G401 (cell line): Measurements from ENCODE around the gene FRAS1. TPM values are rescaled to one million over a fixed set of nuclear protein-coding genes. Genes with fewer than 3 reads are reported as not detected.
"Not testable (repeated sequence)": the region's sequence is repeated elsewhere in the genome, so short reads cannot be mapped to it uniquely, and the experiment has no call there.

ENCODE experiments used
- DNase-seq: peaks from one replicate; pipeline ENCODE4 v3.0.0-alpha.2; 2015; ENCODE audit warnings: low spot score
- in situ Hi-C: cut with HindIII; loops from 2 replicates; pipeline ENCODE4 v1.10.0; 2016; ENCODE audit warnings: low sequenced_read_pairs, mixed read lengths
- total RNA-seq: library from RNA; depleted of rRNA; stranded (reverse); fragments of >200 nt; shearing (Covaris generic); gene quantifications from 2 replicates; pipeline ENCODE4 v1.2.3, GENCODE V29; 2014

FRAS1 gene
- total RNA-seq, 1 experiment from 2014 or later: not detected

- DNase-seq: no peak
- in situ Hi-C loops: no loop called here
Measured at GRCh38 chr4:78543424-78544125, 486.5 kb downstream of the FRAS1 start.

- in situ Hi-C loops: no loop called here
- DNase-seq: no peak
Measured at GRCh38 chr4:78544678-78545077, 487.6 kb downstream of the FRAS1 start.

- in situ Hi-C loops: no loop called here
- DNase-seq: no peak
Measured at GRCh38 chr4:78545275-78546246, 488.4 kb downstream of the FRAS1 start.

GRCh38 chr4:78547899-78548298, 490.8 kb downstream of the FRAS1 start:
- in situ Hi-C loops: not testable (repeated sequence)

GRCh38 chr4:78548889-78549288, 491.8 kb downstream of the FRAS1 start:
- DNase-seq, in situ Hi-C loops: not testable (repeated sequence)

More at GRCh38 chr4:78547899-78548298, 490.8 kb downstream of the FRAS1 start:
- DNase-seq: not testable (repeated sequence)

- in situ Hi-C loops: no loop called here
- DNase-seq: no peak
Measured at GRCh38 chr4:78551420-78552351, 494.6 kb downstream of the FRAS1 start, which contains the start of gene ANXA3. TSS of gene ANXA3 (plus strand) at chr4:78551770. CDS start at chr4:78554474, 2,704 bp downstream.

- no peak for DNase-seq
- in situ Hi-C loops: no loop called here
Measured at GRCh38 chr4:78552389-78553042, 495.4 kb downstream of the FRAS1 start.

- in situ Hi-C loops: no loop called here
Measured at GRCh38 chr4:78553043-78553396, 495.9 kb downstream of the FRAS1 start.

GRCh38 chr4:78553529-78554060, 496.5 kb downstream of the FRAS1 start:
- in situ Hi-C loops: no loop called here
- no peak for DNase-seq

More at GRCh38 chr4:78553043-78553396, 495.9 kb downstream of the FRAS1 start:
- no peak for DNase-seq

GRCh38 chr4:78556665-78557064, 499.5 kb downstream of the FRAS1 start:
- in situ Hi-C loops: no loop called here
- DNase-seq: no peak

- in situ Hi-C loops: no loop called here
- DNase-seq: no peak
Measured at GRCh38 chr4:78557841-78558240, 500.7 kb downstream of the FRAS1 start.

GRCh38 chr4:78558410-78558809, 501.3 kb downstream of the FRAS1 start:
- no peak for DNase-seq
- in situ Hi-C loops: no loop called here

- no peak for DNase-seq
- in situ Hi-C loops: no loop called here
Measured at GRCh38 chr4:78560296-78560963, 503.3 kb downstream of the FRAS1 start.

GRCh38 chr4:78561677-78562076, 504.6 kb downstream of the FRAS1 start:
- DNase-seq: no peak
- in situ Hi-C loops: no loop called here

GRCh38 chr4:78562687-78563086, 505.6 kb downstream of the FRAS1 start:
- in situ Hi-C loops: no loop called here
- DNase-seq: no peak

- no peak for DNase-seq
Measured at GRCh38 chr4:78565971-78566372, 508.8 kb downstream of the FRAS1 start.

GRCh38 chr4:78566834-78567499, 509.8 kb downstream of the FRAS1 start:
- in situ Hi-C loops: no loop called here

More at GRCh38 chr4:78565971-78566372, 508.8 kb downstream of the FRAS1 start:
- in situ Hi-C loops: no loop called here

More at GRCh38 chr4:78566834-78567499, 509.8 kb downstream of the FRAS1 start:
- DNase-seq: no peak
